ENCODE results near the gene SYNE2. TPM values are rescaled to one million over a fixed set of nuclear protein-coding genes. Genes with fewer than 3 reads are reported as not detected.

The SYNE2 gene
- total and polyA plus RNA-seq, 4 donors: 12.0 to 79.9 (median 19.5) TPM

DNA sequence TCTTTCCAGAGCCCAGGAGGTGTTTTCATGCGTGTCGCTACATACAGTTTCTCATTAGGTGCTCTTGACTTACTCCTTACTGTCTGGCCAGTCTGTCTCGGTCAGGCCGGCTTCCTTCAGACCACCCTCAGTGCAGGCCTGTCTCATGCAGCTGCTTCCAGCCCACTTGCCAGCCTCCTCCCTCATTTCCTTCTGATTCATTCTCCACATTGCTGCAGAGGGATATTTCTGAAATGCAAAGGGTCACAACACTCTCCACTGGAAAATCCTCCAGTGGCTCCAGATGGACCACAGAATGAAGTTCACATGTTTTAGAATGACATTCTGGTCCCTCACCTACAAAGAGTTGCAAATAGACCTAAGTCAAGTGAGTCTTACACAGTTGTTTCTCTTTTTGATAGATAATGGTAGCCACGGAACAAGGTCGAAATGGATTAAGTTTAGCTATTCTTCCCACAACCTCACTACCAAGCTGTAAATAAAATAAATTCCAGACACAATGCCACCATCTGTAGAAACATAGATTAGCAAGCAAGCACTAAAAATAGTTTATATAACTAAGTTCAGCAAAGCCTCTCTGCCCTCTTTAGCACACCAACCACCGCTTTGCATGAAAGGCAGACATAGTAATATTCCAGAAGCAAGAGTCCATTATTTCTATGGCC, 294.5 kb downstream of the SYNE2 start:
- H3K27me3 ChIP-seq (ENCODE audit: control insufficient read depth in 4 of 4, insufficient read depth in 4 of 4, low read length in 3 of 4): no peaks in the 10 kb centered on the region
- H3K4me1 ChIP-seq (ENCODE audit: control insufficient read depth in 4 of 4, insufficient read depth in 4 of 4, low read length in 3 of 4): no peaks in the 10 kb centered on the region
- H3K36me3 ChIP-seq (ENCODE audit: control insufficient read depth in 4 of 4, insufficient read depth in 3 of 4, low read depth in 1 of 4, low read length in 3 of 4): peaks cover 13 to 71% (median 46%) of the 10 kb centered on the region in 4 donors
- no peak overlapping the region for H3K4me3 ChIP-seq (ENCODE audit: low read depth in 1 of 3, low read length in 3 of 3)
- WGBS: 91% methylated on average over 7 of the region's 7 CpGs
- no peak for TF ChIP-seq HNF4A (conservative IDR thresholded peaks at IDR 0.05)
- TF ChIP-seq, protein P1, sequence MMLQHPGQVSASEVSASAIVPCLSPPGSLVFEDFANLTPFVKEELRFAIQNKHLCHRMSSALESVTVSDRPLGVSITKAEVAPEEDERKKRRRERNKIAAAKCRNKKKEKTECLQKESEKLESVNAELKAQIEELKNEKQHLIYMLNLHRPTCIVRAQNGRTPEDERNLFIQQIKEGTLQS (IDR thresholded peaks at IDR 0.05): no peak
- no peak for TF ChIP-seq GABPA (IDR thresholded peaks at IDR 0.05 in 1 of 2, conservative IDR thresholded peaks at IDR 0.05 in 1 of 2)
- TF ChIP-seq RAD21 (IDR thresholded peaks at IDR 0.05): no peak
- H3K9ac ChIP-seq (ENCODE audit: low read depth in 1 of 2, low read length in 2 of 2): no peak overlapping the region
- H3K9me3 ChIP-seq (ENCODE audit: control insufficient read depth in 4 of 4, low read length in 3 of 4): no peaks in the 10 kb centered on the region
- DNase-seq (ENCODE audit: low spot score): no peak
- no peak overlapping the region for H3K27ac ChIP-seq (ENCODE audit: low read depth in 1 of 2, low read length in 2 of 2)

DNA sequence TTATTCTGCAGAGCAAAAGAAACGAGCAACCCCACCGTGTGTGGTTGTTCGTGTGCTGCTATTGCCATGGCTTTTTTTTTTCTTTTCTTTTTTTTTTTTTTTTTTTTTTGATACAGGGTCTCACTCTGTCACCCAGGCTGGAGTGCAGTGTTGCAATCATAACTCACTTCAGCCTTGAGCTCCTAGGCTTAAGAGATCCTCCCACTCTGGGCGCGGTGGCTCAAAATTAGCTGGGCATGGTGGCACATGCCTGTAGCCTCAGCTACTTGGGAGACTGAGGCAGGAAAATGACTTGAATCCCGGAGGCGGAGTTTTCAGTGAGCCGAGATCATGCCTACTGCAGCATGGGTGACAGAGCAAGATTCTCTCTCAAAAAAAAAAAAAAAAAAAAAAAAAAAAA, 297.1 kb downstream of the SYNE2 start:
- H3K4me1 ChIP-seq (ENCODE audit: control insufficient read depth in 4 of 4, insufficient read depth in 4 of 4, low read length in 3 of 4): no peaks in the 10 kb centered on the region
- 89% methylated on average over 8 of the region's 8 CpGs for WGBS
- TF ChIP-seq, protein P2, sequence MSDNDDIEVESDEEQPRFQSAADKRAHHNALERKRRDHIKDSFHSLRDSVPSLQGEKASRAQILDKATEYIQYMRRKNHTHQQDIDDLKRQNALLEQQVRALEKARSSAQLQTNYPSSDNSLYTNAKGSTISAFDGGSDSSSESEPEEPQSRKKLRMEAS (IDR thresholded peaks at IDR 0.05): no peak
- TF ChIP-seq RXRA (IDR thresholded peaks at IDR 0.05): no peak
- no peak for TF ChIP-seq TAF1 (conservative IDR thresholded peaks at IDR 0.05)
- TF ChIP-seq FOXA1 (IDR thresholded peaks at IDR 0.05): no peak
- TF ChIP-seq SP1 (IDR thresholded peaks at IDR 0.05): no peak
- no peak for TF ChIP-seq GABPA (IDR thresholded peaks at IDR 0.05 in 1 of 2, conservative IDR thresholded peaks at IDR 0.05 in 1 of 2)
- no peak overlapping the region for H3K4me3 ChIP-seq (ENCODE audit: low read depth in 1 of 3, low read length in 3 of 3)
- H3K27me3 ChIP-seq (ENCODE audit: control insufficient read depth in 4 of 4, insufficient read depth in 4 of 4, low read length in 3 of 4): no peaks in the 10 kb centered on the region
- no peak overlapping the region for H3K27ac ChIP-seq (ENCODE audit: low read depth in 1 of 2, low read length in 2 of 2)
- H3K36me3 ChIP-seq (ENCODE audit: control insufficient read depth in 4 of 4, insufficient read depth in 3 of 4, low read depth in 1 of 4, low read length in 3 of 4): peaks cover 16 to 71% (median 45%) of the 10 kb centered on the region in 4 donors
- DNase-seq (ENCODE audit: low spot score): no peak
- H3K9ac ChIP-seq (ENCODE audit: low read depth in 1 of 2, low read length in 2 of 2): no peak overlapping the region
- no peaks in the 10 kb centered on the region for H3K9me3 ChIP-seq (ENCODE audit: control insufficient read depth in 4 of 4, low read length in 3 of 4)

DNA sequence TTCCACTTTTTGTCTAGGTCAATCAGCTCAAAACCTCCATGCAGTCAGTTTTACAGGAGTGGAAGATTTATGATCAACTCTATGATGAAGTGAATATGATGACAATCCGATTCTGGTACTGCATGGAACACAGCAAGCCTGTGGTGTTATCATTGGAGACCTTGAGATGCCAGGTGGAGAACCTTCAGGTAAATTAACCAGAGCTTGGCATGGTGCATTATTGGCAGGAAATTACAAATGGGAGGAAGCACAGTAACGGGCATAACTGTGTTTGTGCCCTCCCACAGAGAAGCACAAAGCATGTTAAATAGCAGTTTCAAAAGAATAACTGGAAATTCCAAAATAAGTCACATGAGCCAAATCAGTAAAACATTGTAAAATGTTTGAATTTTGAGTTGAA, 305.8 kb downstream of the SYNE2 start:
- H3K9ac ChIP-seq (ENCODE audit: low read depth in 1 of 2, low read length in 2 of 2): no peak overlapping the region
- H3K27me3 ChIP-seq (ENCODE audit: control insufficient read depth in 4 of 4, insufficient read depth in 4 of 4, low read length in 3 of 4): no peaks in the 10 kb centered on the region
- no peak for DNase-seq (ENCODE audit: low spot score)
- WGBS: 90% methylated on average over 2 of the region's 2 CpGs
- no peak overlapping the region for H3K4me3 ChIP-seq (ENCODE audit: low read depth in 1 of 3, low read length in 3 of 3)
- H3K27ac ChIP-seq (ENCODE audit: low read depth in 1 of 2, low read length in 2 of 2): no peak overlapping the region
- no peaks in the 10 kb centered on the region for H3K4me1 ChIP-seq (ENCODE audit: control insufficient read depth in 4 of 4, insufficient read depth in 4 of 4, low read length in 3 of 4)
- H3K36me3 ChIP-seq (ENCODE audit: control insufficient read depth in 4 of 4, insufficient read depth in 3 of 4, low read depth in 1 of 4, low read length in 3 of 4): peaks cover 9 to 69% (median 52%) of the 10 kb centered on the region in 4 donors
- H3K9me3 ChIP-seq (ENCODE audit: control insufficient read depth in 4 of 4, low read length in 3 of 4): no peaks in the 10 kb centered on the region
- TF ChIP-seq, protein P3, sequence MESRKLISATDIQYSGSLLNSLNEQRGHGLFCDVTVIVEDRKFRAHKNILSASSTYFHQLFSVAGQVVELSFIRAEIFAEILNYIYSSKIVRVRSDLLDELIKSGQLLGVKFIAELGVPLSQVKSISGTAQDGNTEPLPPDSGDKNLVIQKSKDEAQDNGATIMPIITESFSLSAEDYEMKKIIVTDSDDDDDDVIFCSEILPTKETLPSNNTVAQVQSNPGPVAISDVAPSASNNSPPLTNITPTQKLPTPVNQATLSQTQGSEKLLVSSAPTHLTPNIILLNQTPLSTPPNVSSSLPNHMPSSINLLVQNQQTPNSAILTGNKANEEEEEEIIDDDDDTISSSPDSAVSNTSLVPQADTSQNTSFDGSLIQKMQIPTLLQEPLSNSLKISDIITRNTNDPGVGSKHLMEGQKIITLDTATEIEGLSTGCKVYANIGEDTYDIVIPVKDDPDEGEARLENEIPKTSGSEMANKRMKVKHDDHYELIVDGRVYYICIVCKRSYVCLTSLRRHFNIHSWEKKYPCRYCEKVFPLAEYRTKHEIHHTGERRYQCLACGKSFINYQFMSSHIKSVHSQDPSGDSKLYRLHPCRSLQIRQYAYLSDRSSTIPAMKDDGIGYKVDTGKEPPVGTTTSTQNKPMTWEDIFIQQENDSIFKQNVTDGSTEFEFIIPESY (IDR thresholded peaks at IDR 0.05): no peak
- TF ChIP-seq FOXA2 (IDR thresholded peaks at IDR 0.05) (no peak), RXRA (IDR thresholded peaks at IDR 0.05) (no peak), TAF1 (conservative IDR thresholded peaks at IDR 0.05) (no peak), JUND (IDR thresholded peaks at IDR 0.05) (no peak), FOXA1 (IDR thresholded peaks at IDR 0.05) (no peak), HNF4A (conservative IDR thresholded peaks at IDR 0.05) (no peak), RAD21 (IDR thresholded peaks at IDR 0.05) (no peak), EGR1 (IDR thresholded peaks at IDR 0.05; ENCODE audit: low read depth in 2 of 2) (no peak), YY1 (IDR thresholded peaks at IDR 0.05) (no peak), HNF4G (IDR thresholded peaks at IDR 0.05) (no peak), SP1 (IDR thresholded peaks at IDR 0.05) (no peak), GABPA (IDR thresholded peaks at IDR 0.05 in 1 of 2, conservative IDR thresholded peaks at IDR 0.05 in 1 of 2) (no peak), NR2F2 (IDR thresholded peaks at IDR 0.05) (no peak)
- TF ChIP-seq, protein P2 (IDR thresholded peaks at IDR 0.05): no peak
- TF ChIP-seq, protein P4, sequence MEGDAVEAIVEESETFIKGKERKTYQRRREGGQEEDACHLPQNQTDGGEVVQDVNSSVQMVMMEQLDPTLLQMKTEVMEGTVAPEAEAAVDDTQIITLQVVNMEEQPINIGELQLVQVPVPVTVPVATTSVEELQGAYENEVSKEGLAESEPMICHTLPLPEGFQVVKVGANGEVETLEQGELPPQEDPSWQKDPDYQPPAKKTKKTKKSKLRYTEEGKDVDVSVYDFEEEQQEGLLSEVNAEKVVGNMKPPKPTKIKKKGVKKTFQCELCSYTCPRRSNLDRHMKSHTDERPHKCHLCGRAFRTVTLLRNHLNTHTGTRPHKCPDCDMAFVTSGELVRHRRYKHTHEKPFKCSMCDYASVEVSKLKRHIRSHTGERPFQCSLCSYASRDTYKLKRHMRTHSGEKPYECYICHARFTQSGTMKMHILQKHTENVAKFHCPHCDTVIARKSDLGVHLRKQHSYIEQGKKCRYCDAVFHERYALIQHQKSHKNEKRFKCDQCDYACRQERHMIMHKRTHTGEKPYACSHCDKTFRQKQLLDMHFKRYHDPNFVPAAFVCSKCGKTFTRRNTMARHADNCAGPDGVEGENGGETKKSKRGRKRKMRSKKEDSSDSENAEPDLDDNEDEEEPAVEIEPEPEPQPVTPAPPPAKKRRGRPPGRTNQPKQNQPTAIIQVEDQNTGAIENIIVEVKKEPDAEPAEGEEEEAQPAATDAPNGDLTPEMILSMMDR (IDR thresholded peaks at IDR 0.05; ENCODE audit: low read depth, low read length, missing input control): no peak
- TF ChIP-seq, protein P5, sequence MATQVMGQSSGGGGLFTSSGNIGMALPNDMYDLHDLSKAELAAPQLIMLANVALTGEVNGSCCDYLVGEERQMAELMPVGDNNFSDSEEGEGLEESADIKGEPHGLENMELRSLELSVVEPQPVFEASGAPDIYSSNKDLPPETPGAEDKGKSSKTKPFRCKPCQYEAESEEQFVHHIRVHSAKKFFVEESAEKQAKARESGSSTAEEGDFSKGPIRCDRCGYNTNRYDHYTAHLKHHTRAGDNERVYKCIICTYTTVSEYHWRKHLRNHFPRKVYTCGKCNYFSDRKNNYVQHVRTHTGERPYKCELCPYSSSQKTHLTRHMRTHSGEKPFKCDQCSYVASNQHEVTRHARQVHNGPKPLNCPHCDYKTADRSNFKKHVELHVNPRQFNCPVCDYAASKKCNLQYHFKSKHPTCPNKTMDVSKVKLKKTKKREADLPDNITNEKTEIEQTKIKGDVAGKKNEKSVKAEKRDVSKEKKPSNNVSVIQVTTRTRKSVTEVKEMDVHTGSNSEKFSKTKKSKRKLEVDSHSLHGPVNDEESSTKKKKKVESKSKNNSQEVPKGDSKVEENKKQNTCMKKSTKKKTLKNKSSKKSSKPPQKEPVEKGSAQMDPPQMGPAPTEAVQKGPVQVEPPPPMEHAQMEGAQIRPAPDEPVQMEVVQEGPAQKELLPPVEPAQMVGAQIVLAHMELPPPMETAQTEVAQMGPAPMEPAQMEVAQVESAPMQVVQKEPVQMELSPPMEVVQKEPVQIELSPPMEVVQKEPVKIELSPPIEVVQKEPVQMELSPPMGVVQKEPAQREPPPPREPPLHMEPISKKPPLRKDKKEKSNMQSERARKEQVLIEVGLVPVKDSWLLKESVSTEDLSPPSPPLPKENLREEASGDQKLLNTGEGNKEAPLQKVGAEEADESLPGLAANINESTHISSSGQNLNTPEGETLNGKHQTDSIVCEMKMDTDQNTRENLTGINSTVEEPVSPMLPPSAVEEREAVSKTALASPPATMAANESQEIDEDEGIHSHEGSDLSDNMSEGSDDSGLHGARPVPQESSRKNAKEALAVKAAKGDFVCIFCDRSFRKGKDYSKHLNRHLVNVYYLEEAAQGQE (IDR thresholded peaks at IDR 0.05): no peak
- TF ChIP-seq, protein P1 (IDR thresholded peaks at IDR 0.05): no peak

All from liver (tissue), 9 donors.